Measurements from ENCODE around the gene ATXN2L.

DNA sequence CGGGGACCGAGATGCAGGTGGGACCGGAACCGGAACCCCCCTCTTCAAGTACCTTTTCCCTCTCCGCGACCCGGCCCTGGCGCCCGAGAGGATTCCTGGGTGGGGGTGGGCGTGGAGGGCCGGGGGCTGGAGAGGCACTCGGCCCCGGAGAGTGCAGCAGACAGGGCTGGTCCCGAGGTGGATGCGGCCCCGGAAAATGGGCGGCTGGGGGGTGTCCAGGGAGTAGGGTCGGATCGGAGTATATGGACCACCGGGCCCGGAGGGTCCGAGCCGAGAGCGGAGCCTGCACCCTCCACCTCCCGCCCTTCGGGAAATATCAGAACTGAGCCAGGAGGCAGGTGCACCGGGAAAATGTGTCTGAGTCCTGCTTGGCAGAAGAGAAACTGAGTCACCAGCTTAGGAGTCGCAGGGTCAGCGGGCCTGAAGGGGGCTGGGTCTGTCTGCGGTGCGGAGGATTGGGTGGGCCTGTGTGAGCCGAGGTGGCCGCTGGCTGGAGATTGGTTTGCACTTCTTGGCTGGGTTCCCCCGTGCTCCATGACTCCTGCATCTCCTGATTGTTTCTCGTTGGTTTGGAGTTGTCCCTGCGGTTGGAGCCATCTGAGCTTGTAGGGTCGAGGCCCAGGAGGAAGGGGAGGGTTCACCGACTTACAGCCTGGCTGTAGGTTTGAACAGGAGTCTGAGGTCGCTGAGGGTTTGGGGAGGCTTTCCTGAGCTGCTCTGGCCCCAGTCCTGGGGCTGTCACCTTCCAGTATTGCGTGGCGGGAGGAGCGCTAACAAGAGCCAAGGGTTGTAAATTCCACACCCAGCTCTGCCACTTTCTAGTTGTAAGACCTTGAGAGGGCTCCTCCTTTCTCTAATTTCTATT is 41.4 kb downstream of the ATXN2L start:
- TF ChIP-seq, protein P1, sequence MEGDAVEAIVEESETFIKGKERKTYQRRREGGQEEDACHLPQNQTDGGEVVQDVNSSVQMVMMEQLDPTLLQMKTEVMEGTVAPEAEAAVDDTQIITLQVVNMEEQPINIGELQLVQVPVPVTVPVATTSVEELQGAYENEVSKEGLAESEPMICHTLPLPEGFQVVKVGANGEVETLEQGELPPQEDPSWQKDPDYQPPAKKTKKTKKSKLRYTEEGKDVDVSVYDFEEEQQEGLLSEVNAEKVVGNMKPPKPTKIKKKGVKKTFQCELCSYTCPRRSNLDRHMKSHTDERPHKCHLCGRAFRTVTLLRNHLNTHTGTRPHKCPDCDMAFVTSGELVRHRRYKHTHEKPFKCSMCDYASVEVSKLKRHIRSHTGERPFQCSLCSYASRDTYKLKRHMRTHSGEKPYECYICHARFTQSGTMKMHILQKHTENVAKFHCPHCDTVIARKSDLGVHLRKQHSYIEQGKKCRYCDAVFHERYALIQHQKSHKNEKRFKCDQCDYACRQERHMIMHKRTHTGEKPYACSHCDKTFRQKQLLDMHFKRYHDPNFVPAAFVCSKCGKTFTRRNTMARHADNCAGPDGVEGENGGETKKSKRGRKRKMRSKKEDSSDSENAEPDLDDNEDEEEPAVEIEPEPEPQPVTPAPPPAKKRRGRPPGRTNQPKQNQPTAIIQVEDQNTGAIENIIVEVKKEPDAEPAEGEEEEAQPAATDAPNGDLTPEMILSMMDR (conservative IDR thresholded peaks at IDR 0.05; ENCODE audit: low read depth, low read length), result no peak
- TF ChIP-seq EZH2 (IDR thresholded peaks at IDR 0.05; ENCODE audit: borderline replicate concordance, low read depth, low read length, poor library complexity, severe bottlenecking), result no peak

Data from A673 (cell line).